Vagina (tissue), 2 donors: ENCODE data around the gene TULP4.

Experiments used
- POLR2AphosphoS5 ChIP-seq, 2 donors: sonication (generic); formaldehyde crosslinking; IDR thresholded peaks; one replicate each; pipeline ENCODE4 v1.9.0; 2017; ENCODE audit warnings: antibody characterized with exemption in 2 of 2, mild to moderate bottlenecking in 2 of 2, low read depth in 1 of 2; ENCODE audit not compliant: insufficient read depth in 1 of 2
- TF ChIP-seq, protein P1 (sequence below), 3 experiments: fragments of 450-650 bp in 2 of 3; fragments of 200-600 bp in 1 of 3; sonication (generic) in 1 of 3; IDR thresholded peaks; one replicate each; pipeline ENCODE4 v1.5.1; 2017 to 2019; ENCODE audit warnings: antibody characterized with exemption in 3 of 3, mild to moderate bottlenecking in 2 of 3, moderate library complexity in 2 of 3

DNA sequence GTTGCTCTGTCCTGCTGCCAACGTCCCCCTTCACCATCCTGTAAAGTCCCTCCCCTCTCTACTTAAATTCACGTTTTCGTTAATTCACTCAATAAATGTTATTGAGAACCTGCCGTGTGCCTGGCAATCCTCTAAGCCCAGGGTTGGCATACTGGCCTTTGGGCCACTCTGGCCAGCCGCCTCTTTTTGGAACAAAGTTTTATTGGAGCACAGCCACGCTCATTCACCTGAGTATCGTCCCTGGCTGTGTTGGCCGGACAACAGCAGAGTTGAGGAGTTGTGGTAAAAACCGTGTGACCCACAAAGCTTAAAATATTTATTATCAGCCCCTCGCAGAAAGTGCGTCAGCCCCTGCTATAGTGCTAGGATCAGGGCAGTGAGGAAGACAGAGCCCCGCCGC, 192.9 kb downstream of the TULP4 start:
- TF ChIP-seq, protein P1, sequence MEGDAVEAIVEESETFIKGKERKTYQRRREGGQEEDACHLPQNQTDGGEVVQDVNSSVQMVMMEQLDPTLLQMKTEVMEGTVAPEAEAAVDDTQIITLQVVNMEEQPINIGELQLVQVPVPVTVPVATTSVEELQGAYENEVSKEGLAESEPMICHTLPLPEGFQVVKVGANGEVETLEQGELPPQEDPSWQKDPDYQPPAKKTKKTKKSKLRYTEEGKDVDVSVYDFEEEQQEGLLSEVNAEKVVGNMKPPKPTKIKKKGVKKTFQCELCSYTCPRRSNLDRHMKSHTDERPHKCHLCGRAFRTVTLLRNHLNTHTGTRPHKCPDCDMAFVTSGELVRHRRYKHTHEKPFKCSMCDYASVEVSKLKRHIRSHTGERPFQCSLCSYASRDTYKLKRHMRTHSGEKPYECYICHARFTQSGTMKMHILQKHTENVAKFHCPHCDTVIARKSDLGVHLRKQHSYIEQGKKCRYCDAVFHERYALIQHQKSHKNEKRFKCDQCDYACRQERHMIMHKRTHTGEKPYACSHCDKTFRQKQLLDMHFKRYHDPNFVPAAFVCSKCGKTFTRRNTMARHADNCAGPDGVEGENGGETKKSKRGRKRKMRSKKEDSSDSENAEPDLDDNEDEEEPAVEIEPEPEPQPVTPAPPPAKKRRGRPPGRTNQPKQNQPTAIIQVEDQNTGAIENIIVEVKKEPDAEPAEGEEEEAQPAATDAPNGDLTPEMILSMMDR (IDR thresholded peaks at IDR 0.05), result no peak
- TF ChIP-seq POLR2AphosphoS5 (IDR thresholded peaks at IDR 0.05; ENCODE audit: insufficient read depth in 1 of 2, low read depth in 1 of 2), result no peak
